LNCaP clone FGC (cell line): ENCODE data around the gene MAGI1.

Experiments used
- DNase-seq: peaks from one replicate; pipeline ENCODE4 v3.0.0-alpha.2; 2011; ENCODE audit warnings: low read depth
- H3K4me3 ChIP-seq: 2 replicates; pipeline ENCODE4 v1.5.1; 2011; ENCODE audit warnings: mild to moderate bottlenecking, low read depth, low read length, control low read depth
- CTCF ChIP-seq: IDR thresholded peaks from 2 replicates; pipeline ENCODE4 v1.5.1; 2012; ENCODE audit warnings: mild to moderate bottlenecking; ENCODE audit not compliant: control insufficient read depth, insufficient read depth; ENCODE audit errors: extremely low read depth

MAGI1 gene

GRCh38 chr3:65888196-65888595 lies 150.5 kb downstream of the MAGI1 start:
- H3K4me3 ChIP-seq: no peak overlapping the region
- DNase-seq: no peak
- no peak for TF ChIP-seq CTCF

GRCh38 chr3:65886391-65886790 lies 152.3 kb downstream of the MAGI1 start:
- no peak overlapping the region for H3K4me3 ChIP-seq
- TF ChIP-seq CTCF: no peak
- DNase-seq: no peak

- H3K4me3 ChIP-seq: peak overlapping the region; percentile 1; the same call in 1 of the 2 replicates
- TF ChIP-seq CTCF: no peak
- no peak for DNase-seq
Measured at GRCh38 chr3:65884071-65884470, 154.6 kb downstream of the MAGI1 start.

- DNase-seq: no peak
- TF ChIP-seq CTCF: no peak
- H3K4me3 ChIP-seq: peak overlapping the region; percentile 1
Measured at GRCh38 chr3:65883613-65884012, 155.1 kb downstream of the MAGI1 start.

GRCh38 chr3:65880350-65880749 lies 158.4 kb downstream of the MAGI1 start:
- no peak for DNase-seq
- TF ChIP-seq CTCF: no peak
- no peak overlapping the region for H3K4me3 ChIP-seq

- DNase-seq: no peak
- TF ChIP-seq CTCF: no peak
- H3K4me3 ChIP-seq: no peak overlapping the region
Measured at GRCh38 chr3:65879372-65879771, 159.3 kb downstream of the MAGI1 start.

- TF ChIP-seq CTCF: no peak
- DNase-seq: no peak
- H3K4me3 ChIP-seq: no peak overlapping the region
Measured at GRCh38 chr3:65878831-65879230, 159.9 kb downstream of the MAGI1 start.
